ENCODE measurements around the gene GPR132. TPM values are rescaled to one million over a fixed set of nuclear protein-coding genes. Genes with fewer than 3 reads are reported as not detected.
A peak's percentile ranks its signal among the peaks of the same experiment; 100 is the strongest.
"Not testable (repeated sequence)": the region's sequence is repeated elsewhere in the genome, so short reads cannot be mapped to it uniquely, and the experiment has no call there.

Gene GPR132
- polyA plus RNA-seq, 4 donors: 0.39 to 0.70 (median 0.49) TPM

DNA sequence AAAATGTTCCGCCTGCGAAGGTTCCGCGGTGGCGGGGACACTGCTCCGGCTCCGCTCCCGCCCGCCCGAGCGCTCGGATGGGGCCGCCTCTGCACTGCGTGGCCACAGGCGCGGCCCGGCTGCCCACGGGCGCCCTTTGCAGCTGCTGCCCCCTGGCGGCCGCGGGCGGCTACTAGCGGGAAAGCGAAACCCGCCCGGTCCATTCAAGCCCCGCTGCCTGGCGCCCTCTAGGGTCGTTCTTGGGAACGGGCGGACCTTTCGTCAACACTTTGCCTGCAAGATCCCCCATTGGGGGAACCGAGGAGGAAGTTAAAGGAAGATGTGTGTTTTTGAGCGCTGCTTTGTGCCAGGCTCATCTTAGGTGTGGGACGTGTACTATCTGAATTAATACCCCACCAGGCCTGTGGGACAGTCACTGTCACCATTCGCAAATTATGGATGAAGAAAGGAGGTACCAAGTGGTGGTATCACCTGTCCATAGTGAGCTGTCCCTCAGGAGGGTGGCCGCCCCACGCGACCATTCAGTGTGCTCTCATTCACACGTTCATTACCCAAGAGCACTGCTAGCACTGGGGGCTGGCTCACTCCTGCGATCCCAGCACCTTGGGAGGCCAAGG is 19.4 kb downstream of the GPR132 start:
- DNase-seq (ENCODE audit: low read depth in 4 of 4, low spot score in 3 of 4): peak; percentile 52 to 72 (median 64)

DNA sequence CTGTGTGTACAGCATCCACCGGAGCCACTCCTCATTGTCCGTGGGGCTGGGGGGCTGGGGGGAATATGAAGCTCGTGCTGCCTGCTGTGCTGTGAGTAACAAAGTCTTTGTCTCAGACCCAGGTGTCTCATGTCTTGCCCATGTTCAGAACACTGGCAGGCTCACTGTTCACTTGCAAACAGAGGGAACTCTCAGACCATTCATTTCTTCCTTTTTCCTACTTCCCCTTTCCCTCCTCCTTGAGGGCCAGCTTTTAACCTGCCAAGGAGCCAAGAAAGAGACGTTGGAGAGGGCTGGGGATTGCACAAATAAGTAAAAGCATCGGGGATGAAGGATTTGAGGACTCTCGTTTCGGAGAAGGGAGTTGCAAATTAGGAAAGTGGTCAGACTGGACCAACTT is 21.6 kb downstream of the GPR132 start:
- DNase-seq (ENCODE audit: low read depth in 4 of 4, low spot score in 3 of 4): no peak

DNA sequence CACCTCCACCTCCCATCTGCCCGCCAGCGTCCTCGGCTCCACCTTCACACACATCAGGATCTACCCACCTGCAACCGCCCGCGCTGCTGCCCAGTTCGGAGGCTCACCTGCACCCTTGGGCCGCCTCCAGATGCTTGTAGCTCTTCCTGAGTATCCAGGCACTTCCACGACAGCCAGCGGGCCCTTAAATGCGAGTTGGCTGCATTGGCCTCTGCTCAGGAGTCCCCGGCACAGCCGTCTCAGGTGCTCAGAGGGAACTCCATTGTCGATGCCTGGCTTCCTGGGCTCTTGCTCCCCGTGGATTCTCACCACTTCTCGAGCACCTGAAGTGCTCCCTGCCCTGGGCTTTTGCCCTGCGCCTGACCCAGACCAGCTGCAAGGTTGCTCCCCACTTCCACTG is 22.4 kb downstream of the GPR132 start:
- no peak for DNase-seq (ENCODE audit: low read depth in 4 of 4, low spot score in 3 of 4)

DNA sequence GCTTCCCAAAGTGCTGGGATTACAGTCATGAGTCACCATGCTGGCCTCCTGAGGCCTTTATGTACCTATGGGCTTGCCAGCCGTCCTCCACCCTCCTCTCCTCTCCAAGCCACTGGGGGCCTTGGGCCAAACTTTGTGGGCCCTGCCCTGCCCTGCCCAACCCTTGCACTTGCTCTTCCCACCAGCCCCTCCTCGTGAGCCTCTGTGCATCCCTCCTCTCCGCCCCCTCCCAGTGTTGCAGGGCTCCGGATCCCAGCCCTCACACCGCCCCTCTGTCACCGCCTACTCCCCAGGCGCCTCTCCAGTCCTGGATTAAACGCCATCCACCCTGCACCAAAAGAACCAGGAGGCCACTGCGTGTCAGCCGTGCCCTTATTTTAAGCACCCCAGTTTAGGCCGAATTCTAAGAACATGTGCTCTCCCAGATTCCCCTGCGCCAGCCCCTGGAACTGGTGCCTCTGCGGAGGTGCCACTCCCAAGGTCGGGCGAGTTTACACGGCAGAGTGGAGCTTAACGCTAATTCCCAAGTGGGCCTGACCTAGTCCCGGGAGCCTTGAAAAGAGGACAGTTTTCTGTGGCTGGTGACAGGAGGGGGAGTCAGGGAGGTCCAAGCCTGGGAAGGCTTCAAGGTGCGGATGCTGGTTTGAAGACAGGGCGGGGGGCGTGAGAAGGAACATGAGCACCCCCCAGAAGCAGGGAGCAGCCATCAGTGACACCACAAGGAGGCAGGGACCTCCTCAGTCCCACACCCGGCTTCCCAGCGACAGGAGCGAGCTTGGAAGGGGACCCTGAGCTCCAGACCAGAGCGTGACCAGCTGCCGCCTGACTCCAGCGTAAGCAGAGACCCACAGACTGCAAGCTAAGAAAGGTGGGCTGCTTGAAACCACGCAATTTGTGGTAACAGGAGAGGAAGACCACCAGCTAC is 23.1 kb downstream of the GPR132 start:
- no peak for DNase-seq (ENCODE audit: low read depth in 4 of 4, low spot score in 3 of 4)

DNA sequence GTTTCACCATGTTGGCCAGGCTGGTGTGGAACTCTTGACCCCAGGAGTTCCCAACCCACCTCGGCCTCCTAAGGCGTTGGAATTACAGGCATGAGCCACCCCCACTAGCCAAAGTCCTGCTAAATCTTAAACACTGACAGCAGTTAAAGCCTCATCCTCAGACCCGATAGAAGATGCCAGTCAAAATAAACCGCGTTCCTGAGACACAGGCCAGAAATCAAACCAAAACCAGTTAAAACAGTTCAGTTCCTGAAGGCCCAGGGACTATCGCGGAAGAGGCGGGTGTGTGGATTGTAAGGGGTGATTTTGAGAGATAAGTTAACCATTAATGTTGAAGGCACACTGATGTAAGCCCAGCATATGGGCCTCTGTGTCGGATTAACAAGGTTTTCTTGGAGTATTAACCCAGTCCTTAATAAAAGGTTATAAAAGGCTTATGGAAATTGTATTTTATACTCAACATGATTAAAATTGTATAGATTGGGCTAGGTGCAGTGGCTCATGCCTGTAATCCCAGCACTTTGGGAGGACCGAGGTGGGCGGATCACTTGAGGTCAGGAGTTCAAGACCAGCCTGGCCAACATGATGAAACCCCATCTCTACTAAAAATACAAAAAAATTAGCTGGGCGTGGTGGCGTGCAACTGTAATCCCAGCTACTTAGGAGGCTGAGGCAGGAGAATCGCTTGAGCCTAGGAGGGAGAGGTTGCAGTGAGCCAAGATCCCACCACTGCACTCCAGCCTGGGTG is 25.6 kb downstream of the GPR132 start:
- DNase-seq (ENCODE audit: low read depth in 4 of 4, low spot score in 3 of 4): no peak

DNA sequence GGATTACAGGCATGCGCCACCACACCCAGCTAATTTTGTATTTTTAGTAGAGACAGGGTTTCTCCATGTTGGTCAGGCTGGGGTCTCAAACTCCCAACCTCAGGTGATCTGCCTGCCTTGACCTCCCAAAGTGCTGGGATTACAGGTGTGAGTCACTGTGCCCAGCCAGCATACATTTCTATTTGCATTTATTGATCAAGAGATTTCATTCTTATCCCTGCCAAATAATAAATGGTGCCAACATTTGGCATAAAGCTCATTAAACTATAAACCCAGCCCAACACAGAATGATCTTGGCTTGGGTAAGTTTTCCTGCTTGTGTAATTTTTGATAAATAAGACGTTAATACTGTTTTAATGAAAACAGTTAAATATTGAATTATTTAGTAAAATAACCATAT is 29.6 kb downstream of the GPR132 start:
- not testable (repeated sequence) for DNase-seq (ENCODE audit: low read depth in 4 of 4, low spot score in 3 of 4)

DNA sequence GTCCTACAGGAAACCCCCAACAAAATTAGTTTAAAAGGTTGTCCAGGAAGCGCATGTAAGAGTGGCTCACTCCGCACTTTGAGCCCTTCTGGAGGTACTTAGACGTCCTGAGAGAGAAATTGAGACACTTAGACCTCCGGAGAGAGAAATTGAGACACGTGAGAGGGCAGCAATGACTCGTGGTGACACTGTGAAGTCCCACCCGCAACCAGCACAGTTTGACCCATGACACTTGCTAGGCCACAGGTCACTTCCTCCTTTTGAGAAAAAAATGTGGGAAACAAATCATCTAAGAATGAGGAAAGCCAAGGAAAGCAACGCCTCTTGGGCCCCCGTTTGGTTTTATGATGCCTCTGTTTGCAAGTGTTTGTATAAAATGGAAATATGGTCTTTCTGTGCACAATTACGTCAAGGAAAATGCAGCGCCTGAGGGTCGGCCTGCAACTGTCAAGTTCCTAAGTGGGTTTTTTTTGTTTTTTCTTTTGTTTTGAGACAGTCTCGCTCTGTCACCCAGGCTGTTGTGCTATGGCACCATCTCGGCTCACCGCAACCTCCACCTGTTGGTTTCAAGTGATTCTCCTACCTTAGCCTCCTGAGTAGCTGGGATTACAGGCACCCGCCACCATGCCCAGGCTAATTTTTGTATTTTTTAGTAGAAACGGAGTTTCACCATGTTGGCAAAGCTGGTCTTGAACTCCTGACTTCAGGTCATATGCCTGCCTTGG is 30.8 kb downstream of the GPR132 start:
- no peak for DNase-seq (ENCODE audit: low read depth in 4 of 4, low spot score in 3 of 4)

DNA sequence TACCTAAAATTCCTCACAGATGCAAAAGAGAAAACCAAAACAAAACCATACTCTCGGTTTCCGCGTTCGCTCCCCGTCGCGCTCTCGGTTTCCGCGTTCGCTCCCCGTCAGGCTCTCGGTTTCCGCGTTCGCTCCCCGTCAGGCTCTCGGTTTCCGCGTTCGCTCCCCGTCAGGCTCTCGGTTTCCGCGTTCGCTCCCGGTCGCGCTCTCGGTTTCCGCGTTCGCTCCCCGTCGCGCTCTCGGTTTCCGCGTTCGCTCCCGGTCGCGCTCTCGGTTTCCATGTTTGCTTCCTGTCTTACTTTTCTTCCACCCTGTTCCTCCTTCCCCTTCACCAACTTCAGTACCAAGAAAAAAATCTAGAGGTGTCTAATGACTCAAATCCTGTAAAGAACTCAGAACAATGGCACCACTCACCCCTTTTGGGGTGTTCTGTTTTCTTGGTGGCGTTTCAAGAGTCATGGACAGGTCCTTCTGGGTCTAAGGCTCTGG is 31.8 kb downstream of the GPR132 start:
- DNase-seq (ENCODE audit: low read depth in 4 of 4, low spot score in 3 of 4): not testable (repeated sequence)

DNA sequence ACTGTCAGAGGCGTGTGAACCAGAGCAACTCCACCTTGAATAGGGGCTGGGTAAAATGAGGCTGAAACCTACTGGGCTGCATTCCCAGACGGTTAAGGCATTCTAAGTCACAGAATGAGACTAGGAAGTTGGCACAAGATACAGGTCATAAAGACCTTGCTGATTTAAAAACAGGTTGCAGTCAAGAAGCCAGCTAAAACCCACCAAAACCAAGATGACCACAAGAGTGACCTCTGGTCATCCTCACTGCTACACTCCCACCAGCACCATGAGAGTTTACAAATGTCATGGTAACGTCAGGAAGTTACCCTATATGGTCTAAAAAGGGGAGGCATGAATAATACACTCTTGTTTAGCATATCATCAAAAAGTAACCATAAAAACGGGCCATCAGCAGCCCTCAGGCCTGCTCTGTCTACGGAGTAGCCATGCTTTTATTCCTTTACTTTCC is 32.8 kb downstream of the GPR132 start:
- not testable (repeated sequence) for DNase-seq (ENCODE audit: low read depth in 4 of 4, low spot score in 3 of 4)

DNA sequence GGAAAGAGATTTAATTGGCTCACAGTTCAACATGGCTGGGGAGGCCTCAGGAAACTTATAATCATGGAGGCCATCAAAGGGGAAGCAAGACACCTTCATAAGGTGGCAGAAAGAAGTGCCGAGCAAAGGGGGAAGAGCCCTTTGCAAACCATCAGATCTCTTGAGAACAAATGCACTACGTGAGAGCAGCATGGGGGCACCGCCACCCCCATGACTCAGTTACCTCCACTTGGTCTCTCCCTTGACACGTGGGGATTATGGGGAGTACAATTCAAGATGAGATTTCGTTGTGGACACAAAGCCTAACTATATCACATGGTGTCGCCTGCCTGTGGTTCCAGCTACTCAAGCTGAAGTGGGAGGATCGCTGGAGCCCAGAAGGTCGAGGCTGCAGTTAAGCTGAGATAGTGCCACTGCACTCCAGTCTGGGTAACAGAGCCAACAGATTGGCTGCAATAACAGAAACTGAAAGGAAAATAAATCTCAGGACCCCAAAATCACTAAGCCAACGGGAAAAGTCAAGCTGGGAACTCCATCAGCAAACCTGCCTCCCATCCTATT is 34.3 kb downstream of the GPR132 start:
- no peak for DNase-seq (ENCODE audit: low read depth in 4 of 4, low spot score in 3 of 4)

DNA sequence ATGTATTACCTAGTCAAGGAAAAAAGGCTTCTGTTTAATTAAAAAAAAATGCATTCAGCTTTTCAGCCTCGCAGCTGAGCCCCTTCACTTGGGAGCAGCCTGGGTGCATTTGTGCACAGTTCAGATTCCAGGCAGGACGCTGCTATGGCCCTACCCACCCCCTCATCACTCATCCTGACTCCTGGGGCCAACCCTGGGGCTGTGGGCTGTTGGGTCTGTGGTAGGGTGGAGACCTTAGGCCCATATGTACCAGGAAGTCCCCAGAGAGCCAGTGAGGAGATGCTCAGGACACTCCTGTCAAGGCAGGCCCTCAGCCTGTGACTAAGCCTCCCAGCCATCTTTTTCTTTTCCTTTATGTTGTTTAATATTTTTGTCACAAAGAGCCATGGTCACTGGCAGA is 35.0 kb downstream of the GPR132 start:
- DNase-seq (ENCODE audit: low read depth in 4 of 4, low spot score in 3 of 4): no peak

DNA sequence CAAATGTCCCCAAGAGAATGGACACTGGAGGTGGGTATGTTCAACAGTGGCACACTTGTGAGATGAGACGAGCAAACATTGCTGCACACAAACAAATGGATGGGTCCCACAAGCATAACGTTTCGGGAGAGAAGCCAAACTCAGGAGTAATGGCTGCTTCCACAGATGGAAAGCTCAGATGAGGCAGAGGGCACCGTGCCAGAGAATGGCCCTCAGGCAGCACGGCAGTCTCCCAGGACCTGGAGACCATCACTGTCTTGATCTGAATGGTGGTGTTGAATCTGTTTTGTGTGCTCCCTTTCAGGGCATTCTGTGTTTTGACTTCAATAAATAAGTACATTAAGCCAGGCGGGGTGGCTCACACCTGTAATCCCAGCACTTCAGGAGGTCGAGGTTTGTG is 35.8 kb downstream of the GPR132 start:
- DNase-seq (ENCODE audit: low read depth in 4 of 4, low spot score in 3 of 4): no peak

DNA sequence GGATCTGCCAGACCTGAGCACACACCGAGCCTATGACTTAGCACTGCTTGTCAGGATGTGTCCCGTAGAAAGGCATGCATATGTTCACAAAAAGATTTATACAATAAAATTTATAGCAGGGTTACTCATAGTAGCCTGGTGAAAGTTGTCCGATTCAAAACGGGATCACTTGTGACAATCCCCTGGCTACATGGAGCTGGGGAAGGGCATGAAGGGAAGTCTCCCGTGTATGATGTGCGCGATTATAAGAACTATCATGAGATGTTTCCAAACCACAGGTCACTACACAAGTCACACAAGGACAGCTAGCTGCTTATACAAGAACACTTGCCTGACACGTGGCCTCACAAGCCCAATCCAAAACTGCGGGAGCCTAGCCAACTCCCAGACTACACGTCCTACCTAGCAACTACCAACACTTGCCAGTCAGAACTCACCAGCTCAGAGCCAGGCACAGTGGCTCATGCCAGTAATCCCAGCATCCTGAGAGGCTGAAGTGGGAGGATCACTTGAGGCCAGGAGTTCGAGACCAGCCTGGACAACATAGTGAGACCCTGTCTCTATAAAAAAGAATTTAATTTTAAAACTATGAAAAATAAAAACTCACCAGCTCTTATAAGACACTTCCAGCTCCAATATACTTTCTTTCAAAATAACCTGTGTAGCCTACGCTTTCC is 36.8 kb downstream of the GPR132 start:
- no peak for DNase-seq (ENCODE audit: low read depth in 4 of 4, low spot score in 3 of 4)

DNA sequence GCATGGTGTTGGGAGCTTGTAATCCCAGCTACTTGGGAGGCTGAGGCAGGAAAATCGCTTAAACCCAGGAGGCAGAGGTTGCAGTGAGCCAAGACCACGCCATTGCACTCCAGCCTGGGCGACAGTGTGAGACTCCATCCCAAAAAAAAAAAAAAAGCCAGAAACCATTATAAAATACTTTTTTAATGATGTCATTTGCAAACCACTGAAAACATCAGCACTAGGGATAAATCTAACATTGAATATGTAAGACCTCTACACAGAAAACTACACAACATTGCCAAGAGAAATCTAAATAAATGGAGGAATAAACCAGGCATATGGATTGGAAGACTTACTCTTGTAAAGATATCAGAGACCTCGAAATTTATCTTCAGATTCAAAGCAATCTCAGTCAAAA is 37.5 kb downstream of the GPR132 start:
- DNase-seq (ENCODE audit: low read depth in 4 of 4, low spot score in 3 of 4): not testable (repeated sequence)

DNA sequence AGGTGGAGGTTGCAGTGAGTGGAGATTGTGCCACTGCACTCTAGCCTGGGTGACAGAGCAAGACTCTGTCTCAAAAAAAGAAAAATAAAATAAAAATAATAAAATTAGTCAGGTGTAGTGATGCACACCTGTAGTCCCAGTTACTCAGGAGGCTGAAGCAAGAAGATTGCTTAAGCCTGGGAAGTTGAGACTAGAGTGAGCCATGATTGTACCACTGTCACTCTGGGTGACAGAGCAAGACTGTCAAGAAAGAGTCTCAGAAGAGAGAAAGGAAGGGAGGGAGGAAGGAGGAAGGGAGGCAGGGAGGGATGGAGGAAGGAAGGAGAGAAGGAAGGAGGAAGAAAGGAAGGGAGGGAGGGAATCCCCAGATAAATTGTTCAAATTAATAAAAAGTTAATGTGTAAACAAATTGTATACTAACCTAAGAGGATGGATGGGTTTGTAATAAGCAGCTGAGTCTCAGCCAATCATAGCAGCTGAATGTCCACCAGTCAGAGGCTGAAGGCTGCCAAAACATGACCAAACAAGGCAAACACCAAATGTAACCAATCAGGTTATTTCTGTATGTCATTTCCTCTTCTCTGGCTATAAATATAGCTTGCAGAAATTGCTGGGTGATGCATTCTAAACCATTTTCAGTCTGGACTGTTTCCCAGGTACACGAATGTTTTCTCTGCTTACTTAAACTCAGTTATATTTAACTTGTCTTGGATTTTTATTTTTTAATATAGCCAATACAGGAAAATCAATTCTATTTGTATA is 38.2 kb downstream of the GPR132 start:
- no peak for DNase-seq (ENCODE audit: low read depth in 4 of 4, low spot score in 3 of 4)

DNA sequence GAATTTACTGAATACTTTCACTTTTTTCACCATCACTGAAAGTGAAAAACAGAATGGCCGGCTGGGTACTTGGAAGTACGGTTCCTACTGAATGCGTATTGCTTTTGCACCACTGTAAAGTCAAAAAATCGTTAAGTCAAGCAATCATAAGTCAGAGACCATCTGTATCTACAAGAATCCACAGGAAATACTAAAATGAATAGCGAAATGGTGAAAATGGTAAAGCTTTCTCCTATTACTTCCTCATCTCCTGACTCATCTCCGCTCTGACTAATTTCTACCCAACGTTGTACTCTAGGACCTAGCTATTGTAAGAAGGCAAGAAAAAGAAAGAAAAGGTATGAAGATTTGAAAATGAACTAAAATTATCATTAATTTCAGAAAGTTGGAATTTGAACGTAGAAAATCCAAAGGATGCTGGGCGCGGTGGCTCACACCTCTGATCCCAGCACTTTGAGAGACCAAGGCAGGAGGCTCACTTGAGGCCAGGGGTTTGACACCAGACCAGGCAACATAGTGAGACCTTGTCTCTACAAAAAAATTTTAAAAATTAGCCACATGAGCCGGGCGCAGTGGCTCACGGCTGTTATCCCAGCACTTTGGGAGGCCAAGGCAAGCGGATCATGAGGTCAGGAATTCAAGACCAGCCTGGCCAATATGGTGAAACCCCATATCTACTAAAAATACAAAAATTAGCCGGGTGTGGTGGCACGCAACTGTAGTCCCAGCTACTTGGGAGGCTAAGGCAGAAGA is 39.0 kb downstream of the GPR132 start:
- no peak for DNase-seq (ENCODE audit: low read depth in 4 of 4, low spot score in 3 of 4)

DNA sequence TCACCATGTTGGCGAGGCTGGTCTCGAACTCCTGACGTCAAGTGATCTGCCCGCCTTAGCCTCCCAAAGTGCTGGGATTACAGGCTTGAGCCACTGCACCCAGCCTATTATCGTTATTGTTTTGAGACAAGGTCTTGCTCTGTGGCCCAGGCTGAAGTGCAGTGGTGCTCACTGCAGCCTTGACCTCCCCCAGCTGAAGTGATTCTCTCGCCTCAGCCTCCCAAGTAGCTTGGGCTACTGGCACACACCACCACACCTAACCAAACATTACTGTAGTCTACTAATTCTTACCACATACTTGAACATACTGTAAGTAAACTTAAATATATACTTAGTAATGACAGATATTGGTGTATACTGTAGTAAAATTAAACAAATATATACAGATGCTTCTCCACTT is 39.8 kb downstream of the GPR132 start:
- DNase-seq (ENCODE audit: low read depth in 4 of 4, low spot score in 3 of 4): no peak

Measured in right renal pelvis (tissue), 4 donors.